Liver (tissue), 3 donors: ENCODE data around the gene CEMP1.

ENCODE experiments used
- CTCF ChIP-seq: fragments of 150-350 bp; IDR thresholded peaks from 2 replicates; pipeline ENCODE4 v1.5.1; 2017; ENCODE audit warnings: improper control_type of control experiment, low read depth, low read length; ENCODE audit not compliant: missing input control
- EGR1 ChIP-seq, 2 donors: IDR thresholded peaks; 2 replicates each; pipeline ENCODE4 v1.6.1; 2016 to 2018; ENCODE audit warnings: antibody characterized with exemption in 2 of 2, low read depth in 2 of 2
- FOXA2 ChIP-seq: IDR thresholded peaks from 2 replicates; pipeline ENCODE4 v1.6.1; 2016; ENCODE audit warnings: antibody characterized with exemption
- GABPA ChIP-seq, 2 donors: IDR thresholded peaks in 1 of 2; conservative IDR thresholded peaks in 1 of 2; 2 replicates each; pipeline ENCODE4 v1.6.1; 2016; ENCODE audit warnings: antibody characterized with exemption in 2 of 2, mild to moderate bottlenecking in 1 of 2, moderate library complexity in 1 of 2
- HNF4G ChIP-seq: IDR thresholded peaks from 2 replicates; pipeline ENCODE4 v1.6.1; 2016; ENCODE audit warnings: antibody characterized with exemption
- JUND ChIP-seq, 2 donors: IDR thresholded peaks; 2 replicates each; pipeline ENCODE4 v1.6.1; 2016; ENCODE audit warnings: antibody characterized with exemption in 2 of 2
- MAX ChIP-seq: IDR thresholded peaks from 2 replicates; pipeline ENCODE4 v1.6.1; 2016; ENCODE audit warnings: antibody characterized with exemption
- NR2F2 ChIP-seq: IDR thresholded peaks from 2 replicates; pipeline ENCODE4 v1.6.1; 2016; ENCODE audit warnings: antibody characterized with exemption
- RAD21 ChIP-seq, 2 donors: IDR thresholded peaks; 2 replicates each; pipeline ENCODE4 v1.6.1; 2016; ENCODE audit warnings: antibody characterized with exemption in 2 of 2, mild to moderate bottlenecking in 2 of 2
- REST ChIP-seq: IDR thresholded peaks from 2 replicates; pipeline ENCODE4 v1.6.1; 2016; ENCODE audit warnings: antibody characterized with exemption, mild to moderate bottlenecking
- RXRA ChIP-seq, 2 donors: IDR thresholded peaks; 2 replicates each; pipeline ENCODE4 v1.6.1; 2017 to 2018; ENCODE audit warnings: antibody characterized with exemption in 2 of 2, mild to moderate bottlenecking in 1 of 2
- TAF1 ChIP-seq: conservative IDR thresholded peaks from 2 replicates; pipeline ENCODE4 v1.6.1; 2016; ENCODE audit warnings: antibody characterized with exemption, mild to moderate bottlenecking
- YY1 ChIP-seq: IDR thresholded peaks from 2 replicates; pipeline ENCODE4 v1.6.1; 2016; ENCODE audit warnings: antibody characterized with exemption, mild to moderate bottlenecking
- donor health status: healthy.
- donor health status: healthy.

GRCh38 chr16:2499454-2499853 lies 31.8 kb downstream of the CEMP1 start:
- no peak for TF ChIP-seq HNF4G
- TF ChIP-seq CTCF: no peak
- TF ChIP-seq JUND (IDR thresholded peaks at IDR 0.05): no peak
- no peak for TF ChIP-seq EGR1 (IDR thresholded peaks at IDR 0.05; ENCODE audit: low read depth in 2 of 2)
- TF ChIP-seq REST: no peak
- TF ChIP-seq MAX: no peak
- no peak for TF ChIP-seq NR2F2
- TF ChIP-seq FOXA2: no peak
- TF ChIP-seq YY1: no peak
- no peak for TF ChIP-seq RXRA (IDR thresholded peaks at IDR 0.05)
- TF ChIP-seq TAF1: no peak
- TF ChIP-seq RAD21 (IDR thresholded peaks at IDR 0.05): no peak
- TF ChIP-seq GABPA (IDR thresholded peaks at IDR 0.05 in 1 of 2, conservative IDR thresholded peaks at IDR 0.05 in 1 of 2): no peak
